ENCODE measurements around the gene BAZ1B.

The BAZ1B gene

DNA sequence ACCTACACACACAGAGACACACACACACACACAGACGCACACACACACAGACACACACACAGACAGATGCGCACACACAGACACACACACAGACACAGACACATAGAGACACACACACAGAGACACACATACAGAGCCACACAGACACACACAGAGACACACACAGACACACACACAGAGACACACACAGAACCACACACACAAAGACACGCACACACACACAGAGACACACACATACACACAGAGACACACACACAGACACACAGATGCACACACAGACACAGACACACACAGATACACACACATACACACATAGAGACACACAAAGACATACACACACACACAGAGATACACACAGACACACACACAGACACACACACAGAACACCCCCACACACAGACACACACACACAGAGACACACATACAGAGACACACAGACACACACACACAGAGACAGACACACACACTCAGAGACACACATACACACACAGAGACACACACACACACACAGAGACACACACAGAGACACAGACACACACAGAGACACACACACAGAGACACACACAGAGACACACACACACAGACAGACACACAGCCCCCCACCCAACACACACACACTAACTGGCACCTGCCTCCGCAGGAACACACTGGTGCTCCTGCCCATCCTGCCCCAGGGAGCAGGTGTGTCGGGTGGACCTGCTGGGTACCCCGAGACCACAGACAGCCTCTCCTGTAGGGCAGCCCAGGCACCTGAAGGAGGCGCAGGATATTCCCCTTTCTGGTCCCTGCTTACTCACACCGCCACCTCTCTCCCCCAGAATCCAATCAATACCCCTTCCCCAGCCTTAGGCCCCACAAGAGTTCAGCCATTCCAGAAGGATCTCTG lies 93.9 kb downstream of the BAZ1B start:
- no peak overlapping the region for H3K27ac ChIP-seq

GRCh38 chr7:73426016-73426415 lies 96.1 kb downstream of the BAZ1B start:
- no peak overlapping the region for H3K27ac ChIP-seq
- TF ChIP-seq, protein P1, sequence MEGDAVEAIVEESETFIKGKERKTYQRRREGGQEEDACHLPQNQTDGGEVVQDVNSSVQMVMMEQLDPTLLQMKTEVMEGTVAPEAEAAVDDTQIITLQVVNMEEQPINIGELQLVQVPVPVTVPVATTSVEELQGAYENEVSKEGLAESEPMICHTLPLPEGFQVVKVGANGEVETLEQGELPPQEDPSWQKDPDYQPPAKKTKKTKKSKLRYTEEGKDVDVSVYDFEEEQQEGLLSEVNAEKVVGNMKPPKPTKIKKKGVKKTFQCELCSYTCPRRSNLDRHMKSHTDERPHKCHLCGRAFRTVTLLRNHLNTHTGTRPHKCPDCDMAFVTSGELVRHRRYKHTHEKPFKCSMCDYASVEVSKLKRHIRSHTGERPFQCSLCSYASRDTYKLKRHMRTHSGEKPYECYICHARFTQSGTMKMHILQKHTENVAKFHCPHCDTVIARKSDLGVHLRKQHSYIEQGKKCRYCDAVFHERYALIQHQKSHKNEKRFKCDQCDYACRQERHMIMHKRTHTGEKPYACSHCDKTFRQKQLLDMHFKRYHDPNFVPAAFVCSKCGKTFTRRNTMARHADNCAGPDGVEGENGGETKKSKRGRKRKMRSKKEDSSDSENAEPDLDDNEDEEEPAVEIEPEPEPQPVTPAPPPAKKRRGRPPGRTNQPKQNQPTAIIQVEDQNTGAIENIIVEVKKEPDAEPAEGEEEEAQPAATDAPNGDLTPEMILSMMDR (IDR thresholded peaks at IDR 0.05) = no peak
- TF ChIP-seq ZFX (IDR thresholded peaks at IDR 0.05; ENCODE audit: borderline replicate concordance) = no peak

More for the DNA sequence above, 93.9 kb downstream of the BAZ1B start:
- TF ChIP-seq, protein P1 (IDR thresholded peaks at IDR 0.05) = no peak

DNA sequence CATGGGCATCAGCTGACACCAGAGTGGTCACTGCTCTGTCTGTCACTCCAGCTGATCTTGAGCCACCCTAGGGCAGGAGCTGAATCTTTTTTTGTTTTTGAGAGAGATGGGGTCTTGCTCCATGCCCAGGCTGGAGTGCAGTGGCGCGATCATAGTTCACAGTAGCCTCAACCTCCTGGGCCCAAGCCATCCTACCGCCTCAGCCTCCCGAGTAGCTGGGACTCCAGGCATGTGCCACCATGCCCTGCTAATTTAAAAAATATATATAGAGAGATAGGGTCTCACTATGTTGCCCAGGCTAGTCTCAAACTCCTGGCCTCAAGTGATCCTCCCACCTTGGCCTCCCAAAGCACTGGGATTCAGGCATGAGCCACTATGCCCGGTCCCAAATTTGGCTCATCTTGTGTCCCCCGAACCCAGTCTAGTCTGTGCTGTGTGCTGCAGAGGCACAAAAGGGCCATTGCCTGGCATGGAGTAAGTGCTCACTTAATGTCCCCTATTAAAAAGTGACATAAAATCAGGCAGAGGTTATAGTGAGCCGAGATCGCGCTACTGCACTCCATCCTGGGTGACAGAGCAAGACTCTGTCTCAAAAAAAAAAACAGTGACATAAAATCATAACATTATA lies 96.6 kb downstream of the BAZ1B start:
- TF ChIP-seq, protein P1 (IDR thresholded peaks at IDR 0.05) = no peak
- no peak for TF ChIP-seq ZFX (IDR thresholded peaks at IDR 0.05; ENCODE audit: borderline replicate concordance)
- H3K27ac ChIP-seq = no peak overlapping the region

- no peak overlapping the region for H3K27ac ChIP-seq
- TF ChIP-seq ZFX (IDR thresholded peaks at IDR 0.05; ENCODE audit: borderline replicate concordance) = no peak
- TF ChIP-seq, protein P1 (IDR thresholded peaks at IDR 0.05) = no peak
These were observed 97.6 kb downstream of the BAZ1B start for GRCh38 chr7:73424489-73424885.

DNA sequence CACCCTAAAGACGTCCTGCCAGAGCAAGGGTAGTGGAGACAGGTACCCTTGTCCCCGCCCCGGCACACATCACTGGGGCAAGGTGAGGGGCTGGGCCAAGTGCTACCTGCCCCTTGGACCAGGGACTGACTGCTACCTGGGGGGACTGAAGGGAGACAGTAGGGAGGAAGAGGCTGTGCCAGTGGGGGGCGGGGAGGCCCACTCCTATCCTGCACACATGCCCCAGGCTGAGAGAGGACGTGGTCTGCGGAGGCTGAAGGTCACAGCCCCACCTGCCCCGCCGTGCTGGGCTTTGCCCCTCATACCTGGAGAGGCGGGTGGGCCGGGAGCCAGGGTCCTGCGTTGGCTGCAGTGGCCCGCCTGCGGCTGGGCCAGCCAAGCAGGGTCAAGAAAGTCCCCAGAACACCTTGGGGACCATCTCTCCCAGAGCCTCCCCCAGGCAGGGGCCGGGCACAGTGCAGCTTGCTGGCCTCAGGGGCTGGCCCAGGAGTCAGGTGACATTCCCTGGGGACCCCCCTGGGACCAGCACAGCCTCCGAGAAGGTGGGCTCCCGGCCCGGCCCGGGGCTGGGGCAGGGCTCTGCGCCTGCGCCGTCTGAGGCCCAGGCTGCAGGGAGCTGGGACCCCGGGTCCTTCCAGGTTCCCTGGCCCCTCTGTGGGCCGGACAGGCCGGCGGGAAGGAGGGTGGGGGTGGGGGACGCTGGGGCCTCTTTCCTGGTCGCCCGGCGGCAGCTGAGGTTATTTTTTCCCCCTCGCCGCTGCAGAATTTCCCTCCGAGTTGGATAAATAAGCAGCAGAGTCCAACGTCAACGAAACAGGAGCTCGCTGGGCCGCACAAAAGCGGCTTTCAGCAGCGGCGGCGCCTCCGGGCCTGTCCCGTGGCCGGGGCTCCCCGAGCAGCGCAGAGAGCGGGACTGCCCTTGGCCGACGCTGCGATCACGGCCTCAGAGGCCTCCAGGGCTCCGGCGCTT lies 98.3 kb downstream of the BAZ1B start:
- no peak overlapping the region for H3K27ac ChIP-seq
- TF ChIP-seq, protein P1 (IDR thresholded peaks at IDR 0.05) = no peak
- no peak for TF ChIP-seq ZFX (IDR thresholded peaks at IDR 0.05; ENCODE audit: borderline replicate concordance)

- H3K27ac ChIP-seq = peak overlapping the region; percentile 47; the same call in 1 of the 2 replicates
These were observed 101.5 kb downstream of the BAZ1B start for GRCh38 chr7:73420610-73421009.

DNA sequence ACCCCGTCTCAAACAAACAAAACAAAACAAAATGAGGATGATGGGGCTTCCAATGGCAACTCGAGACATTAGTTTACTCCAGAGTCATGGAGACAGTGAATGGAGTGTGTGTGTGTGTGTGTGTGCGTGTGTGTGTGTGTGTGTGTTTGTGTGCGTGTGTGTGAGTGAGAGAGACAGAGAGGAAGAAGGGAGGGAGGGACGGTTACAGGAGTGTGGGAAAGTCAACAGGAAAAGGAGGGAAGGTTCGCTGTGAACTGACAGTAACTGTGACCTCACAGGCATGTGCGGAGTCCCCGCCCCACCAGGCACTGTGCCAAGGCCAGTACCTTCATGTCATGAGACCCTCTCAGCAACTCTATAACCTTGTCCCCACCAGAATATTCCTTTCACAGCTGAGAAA lies 102.1 kb downstream of the BAZ1B start:
- H3K27ac ChIP-seq = peak overlapping the region; percentile 47; the same call in 1 of the 2 replicates
